GM11168 (cell line): ENCODE data around the gene TBC1D16.

ENCODE experiments used
- in situ Hi-C: fragments of 300-500 bp; cut with MboI; formaldehyde crosslinking; loops from one replicate; pipeline ENCODE4 v1.12.0; 2022; ENCODE audit warnings: low sequenced_read_pairs; ENCODE audit not compliant: unreplicated experiment

The TBC1D16 gene

GRCh38 chr17:79955167-79955549 is 80.5 kb downstream of the TBC1D16 start:
- in situ Hi-C loops: no loop called here

GRCh38 chr17:79954281-79955166 is 81.1 kb downstream of the TBC1D16 start:
- in situ Hi-C loops: no loop called here

GRCh38 chr17:79953335-79953734 is 82.3 kb downstream of the TBC1D16 start:
- in situ Hi-C loops: no loop called here

GRCh38 chr17:79952901-79953300 is 82.8 kb downstream of the TBC1D16 start:
- in situ Hi-C loops: no loop called here

- in situ Hi-C loops: no loop called here
Observed at GRCh38 chr17:79952265-79952877, 83.3 kb downstream of the TBC1D16 start.

GRCh38 chr17:79951361-79952264 is 84.1 kb downstream of the TBC1D16 start:
- in situ Hi-C loops: no loop called here

- in situ Hi-C loops: no loop called here
Observed at GRCh38 chr17:79950751-79951150, 84.9 kb downstream of the TBC1D16 start.

- in situ Hi-C loops: no loop called here
Observed at GRCh38 chr17:79950306-79950705, 85.4 kb downstream of the TBC1D16 start.

- in situ Hi-C loops: no loop called here
Observed at GRCh38 chr17:79949656-79950209, 85.9 kb downstream of the TBC1D16 start.

GRCh38 chr17:79948945-79949655 is 86.6 kb downstream of the TBC1D16 start:
- in situ Hi-C loops: no loop called here

- in situ Hi-C loops: no loop called here
Observed at GRCh38 chr17:79948406-79948944, 87.2 kb downstream of the TBC1D16 start.

- in situ Hi-C loops: no loop called here
Observed at GRCh38 chr17:79947351-79948031, 88.2 kb downstream of the TBC1D16 start.

GRCh38 chr17:79946352-79947231 is 89.1 kb downstream of the TBC1D16 start:
- in situ Hi-C loops: no loop called here

- in situ Hi-C loops: no loop called here
Observed at GRCh38 chr17:79945591-79946255, 89.9 kb downstream of the TBC1D16 start.

- in situ Hi-C loops: no loop called here
Observed at GRCh38 chr17:79944821-79945391, 90.8 kb downstream of the TBC1D16 start.

GRCh38 chr17:79944251-79944812 is 91.3 kb downstream of the TBC1D16 start:
- in situ Hi-C loops: no loop called here
